H9 (cell line): ENCODE measurements around the gene CHST8. TPM values are rescaled to one million over a fixed set of nuclear protein-coding genes. Genes with fewer than 3 reads are reported as not detected.

Experiments
- DNase-seq: peaks from one replicate; pipeline ENCODE4 v3.0.0-alpha.2; 2017
- H2AFZ ChIP-seq: one replicate; pipeline ENCODE4 v1.6.1; 2013; ENCODE audit warnings: mild to moderate bottlenecking, low read length, control low read depth, moderate library complexity
- H2AK5ac ChIP-seq: 2 replicates; pipeline ENCODE4 v1.6.1; 2013; ENCODE audit warnings: low read length, control low read depth, mixed read lengths; ENCODE audit not compliant: insufficient read length
- H2BK120ac ChIP-seq: one replicate; pipeline ENCODE4 v1.6.1; 2013; ENCODE audit warnings: low read depth, mild to moderate bottlenecking, low read length, control low read depth, inconsistent platforms; ENCODE audit not compliant: poor library complexity, severe bottlenecking
- H2BK12ac ChIP-seq: 2 replicates; pipeline ENCODE4 v1.6.1; 2013; ENCODE audit warnings: low read length, control low read depth, mixed read lengths, low read depth; ENCODE audit not compliant: insufficient read length
- H2BK15ac ChIP-seq: 2 replicates; pipeline ENCODE4 v1.6.1; 2013; ENCODE audit warnings: low read depth, low read length, control low read depth
- H2BK20ac ChIP-seq: one replicate; pipeline ENCODE4 v1.6.1; 2013; ENCODE audit warnings: low read depth, mild to moderate bottlenecking, low read length, control low read depth, inconsistent platforms; ENCODE audit not compliant: poor library complexity, severe bottlenecking
- H2BK5ac ChIP-seq: 2 replicates; pipeline ENCODE4 v1.6.1; 2013; ENCODE audit warnings: low read length, control low read depth, mixed read lengths; ENCODE audit not compliant: insufficient read length
- H3K14ac ChIP-seq: 2 replicates; pipeline ENCODE4 v1.6.1; 2013; ENCODE audit warnings: low read length, control low read depth; ENCODE audit not compliant: insufficient read depth
- H3K18ac ChIP-seq: 2 replicates; pipeline ENCODE4 v1.6.1; 2013; ENCODE audit warnings: low read depth, mild to moderate bottlenecking, mixed read lengths, low read length, control low read depth; ENCODE audit not compliant: insufficient read length
- H3K23ac ChIP-seq: 2 replicates; pipeline ENCODE4 v1.6.1; 2013; ENCODE audit warnings: low read length, control low read depth, mixed read lengths, low read depth; ENCODE audit not compliant: insufficient read length
- H3K23me2 ChIP-seq: 2 replicates; pipeline ENCODE4 v1.6.1; 2013; ENCODE audit warnings: low read depth, mild to moderate bottlenecking, mixed read lengths, low read length, control low read depth; ENCODE audit not compliant: insufficient read length, poor library complexity, severe bottlenecking
- H3K27ac ChIP-seq: 2 replicates; pipeline ENCODE4 v1.5.1; 2013; ENCODE audit warnings: low read length, control low read depth, mixed read lengths, low read depth; ENCODE audit not compliant: insufficient read length
- H3K27me3 ChIP-seq: 2 replicates; pipeline ENCODE4 v1.6.1; 2013; ENCODE audit warnings: low read length, control low read depth, inconsistent platforms; ENCODE audit not compliant: insufficient read depth
- H3K4ac ChIP-seq: 2 replicates; pipeline ENCODE4 v1.6.1; 2013; ENCODE audit warnings: low read depth, mild to moderate bottlenecking, control low read depth, inconsistent platforms, low read length, moderate library complexity
- H3K4me1 ChIP-seq: 2 replicates; pipeline ENCODE4 v1.6.1; 2013; ENCODE audit warnings: low read length, control low read depth, inconsistent platforms; ENCODE audit not compliant: insufficient read depth
- H3K4me2 ChIP-seq: 2 replicates; pipeline ENCODE4 v1.6.1; 2013; ENCODE audit warnings: low read length, control low read depth, mixed read lengths; ENCODE audit not compliant: insufficient read length, insufficient read depth
- H3K56ac ChIP-seq: 2 replicates; pipeline ENCODE4 v1.6.1; 2013; ENCODE audit warnings: low read depth, mild to moderate bottlenecking, mixed read lengths, low read length, control low read depth; ENCODE audit not compliant: insufficient read length
- H3K79me1 ChIP-seq: 2 replicates; pipeline ENCODE4 v1.6.1; 2013; ENCODE audit warnings: low read depth, mild to moderate bottlenecking, moderate library complexity, low read length, control low read depth, inconsistent platforms; ENCODE audit not compliant: insufficient read depth, poor library complexity, severe bottlenecking
- H3K79me2 ChIP-seq: 2 replicates; pipeline ENCODE4 v1.6.1; 2013; ENCODE audit warnings: low read length, control low read depth, inconsistent platforms; ENCODE audit not compliant: insufficient read depth
- H3K9ac ChIP-seq: 2 replicates; pipeline ENCODE4 v1.6.1; 2013; ENCODE audit warnings: low read length, control low read depth, mixed read lengths; ENCODE audit not compliant: insufficient read length; ENCODE audit errors: extremely low read depth
- H3K9me3 ChIP-seq: one replicate; pipeline ENCODE4 v1.6.1; 2013; ENCODE audit warnings: low read depth, low read length, inconsistent platforms; ENCODE audit not compliant: control insufficient read depth
- H3T11ph ChIP-seq: one replicate; pipeline ENCODE4 v1.6.1; 2013; ENCODE audit warnings: mild to moderate bottlenecking, low read length, control low read depth, inconsistent platforms
- H4K20me1 ChIP-seq: one replicate; pipeline ENCODE4 v1.6.1; 2013; ENCODE audit not compliant: control insufficient read depth, insufficient read length, insufficient read depth
- H4K5ac ChIP-seq: 2 replicates; pipeline ENCODE4 v1.6.1; 2013; ENCODE audit warnings: low read depth, mild to moderate bottlenecking, mixed read lengths, low read length, control low read depth; ENCODE audit not compliant: insufficient read length
- H4K8ac ChIP-seq: replicated peaks from 2 replicates; pipeline ENCODE4 v1.6.1; 2013; ENCODE audit warnings: low read length, control low read depth, mixed read lengths, low read depth; ENCODE audit not compliant: insufficient read length
- H4K91ac ChIP-seq: 2 replicates; pipeline ENCODE4 v1.6.1; 2013; ENCODE audit warnings: low read depth, mild to moderate bottlenecking, moderate library complexity, mixed read lengths, low read length, control low read depth; ENCODE audit not compliant: insufficient read length
- H3K27ac Mint-ChIP-seq, 3 experiments: 2 replicates in 2 of 3; 3 replicates in 1 of 3; pipeline ENCODE4 v1.8.0; 2020 to 2021; ENCODE audit warnings: mixed read lengths in 3 of 3, mild to moderate bottlenecking in 1 of 3, moderate library complexity in 1 of 3
- H3K27me3 Mint-ChIP-seq: 2 replicates; pipeline ENCODE4 v1.8.0; 2021; ENCODE audit warnings: low read depth, mild to moderate bottlenecking, moderate library complexity, mixed read lengths
- H3K36me3 Mint-ChIP-seq, 3 experiments: 2 replicates in 2 of 3; 3 replicates in 1 of 3; pipeline ENCODE4 v1.8.0; 2020 to 2021; ENCODE audit warnings: low read depth in 3 of 3, mixed read lengths in 3 of 3; ENCODE audit not compliant: insufficient read depth in 1 of 3
- H3K4me1 Mint-ChIP-seq, 2 experiments: 2 replicates each; pipeline ENCODE4 v1.8.0; 2020; ENCODE audit warnings: mixed read lengths in 2 of 2
- H3K4me3 Mint-ChIP-seq, 2 experiments: 2 replicates in 1 of 2; 3 replicates in 1 of 2; pipeline ENCODE4 v1.8.0; 2020 to 2021; ENCODE audit warnings: mild to moderate bottlenecking in 2 of 2, mixed read lengths in 2 of 2, moderate library complexity in 1 of 2
- H3K9me3 Mint-ChIP-seq, 2 experiments: 2 replicates in 1 of 2; 3 replicates in 1 of 2; pipeline ENCODE4 v1.8.0; 2020; ENCODE audit warnings: mild to moderate bottlenecking in 2 of 2, mixed read lengths in 2 of 2, moderate library complexity in 1 of 2
- CTCF ChIP-seq: fragments of 200-600 bp; sonication (generic); conservative IDR thresholded peaks from 3 replicates; pipeline ENCODE4 v1.8.0; 2021; ENCODE audit warnings: antibody characterized with exemption, mild to moderate bottlenecking
- WGBS: extraction: QIAGEN DNeasy Blood & Tissue Kit; methylation state at CpG from one replicate; pipeline ENCODE4 v1.1.7; 2013; ENCODE audit warnings: missing lambda C conversion rate, low lambda C conversion rate, mixed read lengths; ENCODE audit not compliant: insufficient read length; ENCODE audit errors: extremely low coverage; 5-methylcytosine and 5-hydroxymethylcytosine counted together
- total RNA-seq: library from RNA; stranded (reverse); gene quantifications from 2 replicates; pipeline ENCODE4 v1.2.1, GENCODE V29; 2021

CHST8 gene
- total RNA-seq, 1 experiment from 2014 or later: 5.1 TPM

- H3K4me3 Mint-ChIP-seq: peak overlapping the region; percentile 55 to 79
- peaks cover 32% of the 10 kb centered on the region for H3K27me3 Mint-ChIP-seq
- no peak overlapping the region for H2BK12ac ChIP-seq
These were observed 62.9 kb downstream of the CHST8 start for GRCh38 chr19:33684538-33685232.

More at GRCh38 chr19:33684538-33685232, 62.9 kb downstream of the CHST8 start:
- Mint-ChIP-seq H3K36me3 (no peaks in the 10 kb centered on the region), H3K9me3 (no peaks in the 10 kb centered on the region), H3K27ac (no peak overlapping the region), H3K4me1 (peaks cover 4 to 13% of the 10 kb centered on the region in 2 experiments)
- no peak overlapping the region for H3K27ac ChIP-seq
- no peak overlapping the region for H3K23ac ChIP-seq
- H3K14ac ChIP-seq: no peak overlapping the region
- H3K4me2 ChIP-seq: peak overlapping the region; percentile 21
- no peaks in the 10 kb centered on the region for H3K79me2 ChIP-seq
- H3T11ph ChIP-seq: no peak overlapping the region
- no peaks in the 10 kb centered on the region for H4K20me1 ChIP-seq
- peak; percentile 49 for DNase-seq
- no peak overlapping the region for H2AK5ac ChIP-seq
- no peaks in the 10 kb centered on the region for H3K9me3 ChIP-seq
- H3K23me2 ChIP-seq: no peaks in the 10 kb centered on the region
- H3K79me1 ChIP-seq: no peaks in the 10 kb centered on the region
- H4K5ac ChIP-seq: no peak overlapping the region
- no peak overlapping the region for H2BK5ac ChIP-seq
- no peaks in the 10 kb centered on the region for H3K27me3 ChIP-seq
- no peak overlapping the region for H2BK120ac ChIP-seq
- H3K56ac ChIP-seq: no peak overlapping the region
- H4K8ac ChIP-seq: no peak overlapping the region
- H2BK15ac ChIP-seq: no peak overlapping the region
- H3K4ac ChIP-seq: no peak overlapping the region
- no peak overlapping the region for H3K18ac ChIP-seq
- WGBS: no CpG with 5 or more reads among the region's 42 CpGs
- no peak overlapping the region for H3K9ac ChIP-seq
- no peak overlapping the region for H4K91ac ChIP-seq
- H2AFZ ChIP-seq: no peak overlapping the region
- no peak overlapping the region for H2BK20ac ChIP-seq
- no peaks in the 10 kb centered on the region for H3K4me1 ChIP-seq
- no peak for TF ChIP-seq CTCF
